GM18520 (cell line): ENCODE results near the gene CCDC88C.

ENCODE experiments used
- ATAC-seq: cut with Tn5 transposase; IDR thresholded peaks from one replicate; pipeline ENCODE4 v1.9.1; 2021; ENCODE audit not compliant: unreplicated experiment

CCDC88C gene

GRCh38 chr14:91295851-91296796, 121.5 kb downstream of the CCDC88C start:
- ATAC-seq, result no peak

- no peak for ATAC-seq
These were observed 122.3 kb downstream of the CCDC88C start for GRCh38 chr14:91295276-91295845.

GRCh38 chr14:91294153-91294552, 123.5 kb downstream of the CCDC88C start:
- ATAC-seq, result no peak

GRCh38 chr14:91293281-91293680, 124.3 kb downstream of the CCDC88C start:
- ATAC-seq, result no peak

GRCh38 chr14:91292491-91292890, 125.1 kb downstream of the CCDC88C start:
- ATAC-seq, result no peak

GRCh38 chr14:91291786-91292405, 125.7 kb downstream of the CCDC88C start:
- ATAC-seq, result no peak

GRCh38 chr14:91290986-91291385, 126.6 kb downstream of the CCDC88C start:
- no peak for ATAC-seq

- ATAC-seq, result no peak
These were observed 128.2 kb downstream of the CCDC88C start for GRCh38 chr14:91289464-91289863.

GRCh38 chr14:91288876-91289275, 128.7 kb downstream of the CCDC88C start:
- no peak for ATAC-seq

- no peak for ATAC-seq
These were observed 131.1 kb downstream of the CCDC88C start for GRCh38 chr14:91286530-91286937.

- no peak for ATAC-seq
These were observed 132.7 kb downstream of the CCDC88C start for GRCh38 chr14:91284791-91285548.

- ATAC-seq, result no peak
These were observed 133.4 kb downstream of the CCDC88C start for GRCh38 chr14:91284146-91284790.

- no peak for ATAC-seq
These were observed 134.0 kb downstream of the CCDC88C start for GRCh38 chr14:91283666-91284065.

- ATAC-seq, result no peak
These were observed 134.5 kb downstream of the CCDC88C start for GRCh38 chr14:91282954-91283645.

- no peak for ATAC-seq
These were observed 136.3 kb downstream of the CCDC88C start for GRCh38 chr14:91281346-91281745.

- no peak for ATAC-seq
These were observed 137.5 kb downstream of the CCDC88C start for GRCh38 chr14:91280129-91280528.

- no peak for ATAC-seq
These were observed 138.3 kb downstream of the CCDC88C start for GRCh38 chr14:91279354-91279753.

GRCh38 chr14:91278383-91278715, 139.3 kb downstream of the CCDC88C start:
- ATAC-seq, result no peak

GRCh38 chr14:91277546-91278382, 139.9 kb downstream of the CCDC88C start:
- ATAC-seq, result no peak
